Endometrium (tissue), 2 donors: ENCODE data around the gene GMDS.

Source experiments
- FAIRE-seq: peaks from 2 replicates; lab custom pipeline; 2012; peaks lifted over from hg19 to GRCh38; lab: Jason Lieb, UNC
- donor health status: control.
- donor health status: control.

Gene GMDS

DNA sequence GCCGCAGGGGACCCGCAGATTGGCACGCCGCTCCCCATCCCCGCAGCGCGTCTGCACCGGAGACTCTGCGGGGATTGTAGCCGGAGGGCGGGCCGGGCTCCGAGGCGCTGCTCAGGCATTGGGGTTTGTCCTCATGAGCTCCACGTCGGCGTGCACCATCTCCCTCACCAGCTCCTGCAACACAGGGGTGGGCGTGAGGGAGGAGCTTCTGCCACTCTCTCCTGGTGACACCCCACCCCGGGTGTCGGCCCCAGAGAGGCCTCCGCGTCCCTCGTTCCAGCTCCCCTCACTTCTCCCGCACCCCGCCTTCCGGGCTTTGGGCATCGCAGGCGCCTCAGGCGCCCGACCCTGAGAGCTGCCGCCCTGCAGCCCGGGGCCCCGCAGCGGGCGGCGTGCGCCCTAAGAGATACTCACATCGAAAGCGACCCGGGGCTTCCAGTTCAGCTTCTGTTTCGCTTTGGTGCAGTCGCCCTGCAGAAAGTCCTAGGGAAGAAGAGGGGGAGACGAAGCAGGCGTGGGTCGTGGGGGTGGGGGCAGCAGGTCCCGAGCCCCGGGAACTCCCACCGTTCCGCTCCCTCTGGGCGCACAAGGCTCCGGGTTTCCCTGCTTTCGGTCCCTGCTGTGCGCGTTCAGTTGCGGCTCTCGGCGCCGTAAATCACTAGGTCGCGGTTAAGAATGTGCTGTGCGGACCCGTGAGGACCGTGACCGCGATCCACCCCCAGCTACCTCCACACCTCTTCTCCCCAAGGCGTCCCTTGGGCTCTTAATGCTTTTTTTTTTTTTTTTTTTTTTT, 621.2 kb downstream of the GMDS start:
- FAIRE-seq, result no peak

DNA sequence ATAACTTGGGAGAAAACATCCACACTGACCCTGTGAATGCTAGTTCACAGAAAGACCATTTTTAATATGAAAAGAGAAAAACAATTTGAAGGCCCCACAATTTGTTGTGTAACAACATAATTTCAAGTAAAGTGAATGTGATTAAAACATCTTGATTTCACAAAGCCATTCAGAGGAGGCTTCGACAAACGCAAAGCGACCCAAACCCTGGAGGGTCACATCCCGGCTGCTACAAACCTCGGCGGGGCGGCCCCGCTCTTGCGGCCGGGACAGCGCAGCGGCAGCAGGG, 621.7 kb downstream of the GMDS start:
- FAIRE-seq, result no peak

DNA sequence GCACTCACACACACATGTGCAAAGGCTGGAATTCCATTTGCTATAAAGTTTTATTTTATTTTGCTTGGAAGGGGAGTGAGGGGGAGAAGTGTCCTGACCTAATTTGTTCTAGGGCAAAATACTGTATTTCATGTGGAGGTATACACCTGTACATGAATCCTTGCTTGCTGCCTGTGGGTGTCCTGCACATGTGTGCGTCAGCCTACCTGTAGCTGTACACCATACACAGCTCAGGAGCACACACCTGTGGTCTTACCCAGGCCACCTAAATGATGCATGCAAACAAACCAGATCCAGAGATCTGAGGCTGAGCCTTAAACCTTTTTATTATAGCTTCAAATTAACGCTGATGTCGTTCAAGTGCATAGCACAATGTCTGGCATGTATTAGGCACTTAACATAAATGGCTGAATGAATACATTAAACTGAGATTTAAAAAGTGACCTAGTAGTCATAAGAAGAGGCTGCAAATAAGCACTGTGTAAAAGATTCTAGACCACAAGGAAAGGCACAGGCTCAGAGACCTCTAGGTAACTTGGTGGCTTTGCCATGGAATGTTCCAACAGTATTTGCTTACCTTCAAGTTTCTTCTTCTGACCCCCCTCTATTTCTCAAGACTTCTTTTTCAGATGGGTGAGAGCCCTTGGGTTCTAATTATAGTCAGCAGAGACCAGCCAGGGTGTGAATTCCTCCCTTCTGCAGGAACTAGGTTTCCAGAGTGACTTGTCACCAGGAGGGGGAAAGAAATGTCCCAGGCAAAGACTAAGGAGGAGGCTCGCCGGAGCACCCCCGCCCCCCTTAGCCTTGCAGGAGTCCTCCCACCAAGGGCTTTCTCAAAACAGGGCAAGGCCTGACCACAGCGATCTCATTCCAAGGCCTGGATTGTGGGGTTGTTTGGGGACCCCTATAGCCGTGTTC, 622.3 kb downstream of the GMDS start:
- FAIRE-seq, result no peak

DNA sequence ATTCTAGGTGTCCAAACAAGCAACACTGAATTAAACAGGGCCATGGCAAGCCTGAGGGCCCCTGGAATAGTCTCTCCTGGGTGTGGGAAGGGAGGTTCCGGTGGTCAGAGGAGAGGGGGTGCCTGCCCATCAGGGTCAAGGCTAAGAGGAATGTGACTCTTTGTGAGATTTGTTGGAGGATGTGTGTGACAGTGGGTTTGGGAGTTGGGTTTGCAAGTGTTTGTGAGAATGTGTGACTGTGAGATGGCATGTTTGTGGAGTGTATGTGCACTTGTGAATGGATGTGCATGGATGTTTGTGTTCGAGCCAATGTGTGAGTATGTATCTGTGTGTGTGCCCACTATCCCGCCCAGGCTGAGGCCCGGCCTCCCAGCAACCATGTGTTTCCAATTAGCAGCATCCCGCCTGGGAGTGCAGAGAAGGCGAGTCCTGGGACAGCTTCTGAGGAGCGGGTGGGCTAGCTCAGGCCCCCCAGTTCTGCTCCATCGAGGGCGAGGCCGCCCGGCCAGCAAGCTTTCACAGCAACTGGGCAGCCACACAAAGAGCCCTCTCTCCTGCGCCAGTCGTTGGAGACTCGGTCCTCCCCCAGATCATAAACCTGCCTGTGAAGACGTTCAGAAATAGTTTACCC, 623.1 kb downstream of the GMDS start:
- FAIRE-seq, result no peak

DNA sequence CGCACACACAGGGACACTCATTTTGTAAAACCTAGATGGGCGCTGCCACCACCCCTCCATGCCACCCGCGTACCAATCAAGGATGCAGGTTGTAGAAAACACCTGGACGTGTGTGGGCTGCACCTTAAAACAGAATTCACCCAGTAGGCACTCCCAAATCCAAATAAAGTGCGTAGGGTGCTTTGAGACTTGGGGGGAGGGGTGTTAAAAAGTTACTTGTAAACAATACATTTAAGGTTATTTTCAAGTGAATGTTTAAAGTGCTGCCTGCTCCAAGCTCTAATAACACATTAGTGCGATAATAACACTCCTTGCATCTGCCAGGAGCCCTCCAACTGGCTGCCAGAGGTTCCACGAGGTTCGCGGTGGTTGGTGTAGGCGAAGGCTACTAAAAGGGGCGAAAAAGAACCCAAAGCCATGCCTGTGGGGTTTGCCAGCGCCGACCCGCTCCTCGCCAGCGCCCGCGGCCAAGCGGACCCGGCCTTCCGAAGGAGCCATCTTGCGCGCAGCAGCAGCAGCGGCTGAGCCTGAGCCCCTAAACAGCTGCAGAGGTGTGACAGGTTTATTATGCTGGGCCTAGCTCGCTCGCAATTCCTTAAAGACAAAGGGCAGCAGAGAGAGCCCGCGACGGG, 624.2 kb downstream of the GMDS start:
- FAIRE-seq, result no peak

DNA sequence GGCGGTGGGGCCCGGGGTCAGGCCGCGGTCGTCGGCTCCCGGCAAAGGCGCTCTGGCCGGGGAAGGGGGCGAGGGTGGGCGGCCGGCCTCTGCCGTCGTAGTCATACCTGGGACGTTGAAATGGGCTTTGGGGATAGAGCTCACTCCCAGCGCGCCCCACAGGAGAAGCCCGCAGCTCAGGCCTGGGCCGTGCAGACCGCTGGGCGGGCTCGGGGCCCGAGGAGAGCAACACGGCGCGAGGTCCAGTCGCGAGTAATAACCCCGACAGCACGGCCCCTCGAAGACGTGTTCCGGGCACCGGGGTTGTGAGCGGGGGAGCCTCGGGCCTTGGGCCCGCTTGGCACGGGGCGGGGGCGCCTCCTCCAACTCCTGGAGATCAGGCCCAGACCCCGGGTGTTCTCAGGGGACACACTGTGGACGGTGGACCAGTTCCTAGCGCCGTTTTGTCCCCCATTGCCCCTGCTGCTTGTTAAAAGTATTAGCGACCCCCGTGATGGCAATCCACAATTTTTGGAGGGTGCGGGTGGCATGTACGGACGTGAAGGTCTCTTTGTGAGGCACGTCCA, 624.8 kb downstream of the GMDS start:
- FAIRE-seq, result no peak

DNA sequence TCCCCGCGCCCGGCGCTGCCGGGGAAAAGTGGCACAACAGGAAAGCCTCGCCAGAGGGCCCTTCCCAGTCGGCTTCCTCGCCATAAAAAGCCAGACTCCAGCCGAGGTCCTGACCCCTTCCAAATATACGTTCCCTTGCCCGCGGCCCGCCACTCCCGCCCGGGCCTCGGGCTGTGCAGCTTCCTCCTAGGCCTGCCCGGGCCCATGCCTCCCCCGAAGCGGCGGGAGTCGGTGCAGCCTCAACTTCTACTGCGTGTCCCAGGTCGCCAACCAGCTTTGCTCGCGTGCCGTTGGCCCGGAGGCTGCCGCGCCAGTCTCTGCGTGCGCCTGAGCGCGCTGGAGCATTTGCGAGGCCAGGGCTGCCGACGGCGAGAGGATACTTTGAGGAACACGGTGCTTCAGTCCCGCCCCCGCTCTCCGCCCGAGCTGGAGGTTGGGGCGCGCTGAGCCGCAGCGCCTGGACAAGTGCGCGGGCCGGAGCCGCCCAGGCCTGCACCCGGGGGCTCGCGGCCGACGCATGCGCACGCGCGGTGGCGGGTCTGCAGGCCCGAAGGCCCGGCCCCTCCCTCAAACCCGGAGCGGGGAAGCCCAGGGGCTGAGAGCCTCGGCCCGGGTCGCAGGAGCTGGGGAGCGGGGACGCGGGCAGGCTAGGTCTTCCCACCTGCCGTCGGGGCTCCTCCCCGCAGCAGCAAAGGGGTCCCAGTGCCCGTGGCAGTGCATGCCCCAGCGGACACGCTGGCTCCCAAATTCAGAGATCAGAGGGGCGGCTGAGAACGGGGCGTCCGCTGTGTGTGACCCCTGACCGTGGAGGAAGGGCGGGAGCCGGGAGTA, 625.5 kb downstream of the GMDS start:
- no peak for FAIRE-seq

DNA sequence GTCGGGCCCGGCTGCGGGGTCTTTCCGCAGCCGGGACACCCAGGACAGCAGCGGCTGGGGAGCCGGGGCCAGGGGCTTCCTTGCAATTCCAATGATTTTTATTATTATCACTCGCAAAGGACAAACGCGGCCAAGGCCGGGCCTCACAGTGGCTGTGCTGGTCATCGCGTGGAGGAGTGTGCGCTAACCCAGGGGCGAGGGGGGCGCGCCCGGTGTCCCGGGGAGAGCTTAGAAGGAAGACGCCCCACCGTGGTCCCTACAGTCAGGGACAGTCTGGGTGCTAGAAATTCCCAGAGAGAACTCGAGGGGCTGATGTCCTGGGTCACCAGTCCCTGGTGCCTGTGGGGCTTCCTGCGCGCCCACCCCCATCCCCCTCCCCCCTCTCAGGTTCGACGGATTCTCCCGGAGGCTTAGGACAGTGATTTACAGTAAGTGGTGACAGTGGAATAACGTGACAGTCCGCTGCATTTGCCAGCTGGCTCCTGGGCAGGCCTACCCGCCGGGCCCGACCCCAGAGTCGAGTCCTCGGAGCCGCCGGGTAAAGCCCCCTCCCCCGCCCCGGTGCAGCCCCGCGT, 626.2 kb downstream of the GMDS start:
- no peak for FAIRE-seq

DNA sequence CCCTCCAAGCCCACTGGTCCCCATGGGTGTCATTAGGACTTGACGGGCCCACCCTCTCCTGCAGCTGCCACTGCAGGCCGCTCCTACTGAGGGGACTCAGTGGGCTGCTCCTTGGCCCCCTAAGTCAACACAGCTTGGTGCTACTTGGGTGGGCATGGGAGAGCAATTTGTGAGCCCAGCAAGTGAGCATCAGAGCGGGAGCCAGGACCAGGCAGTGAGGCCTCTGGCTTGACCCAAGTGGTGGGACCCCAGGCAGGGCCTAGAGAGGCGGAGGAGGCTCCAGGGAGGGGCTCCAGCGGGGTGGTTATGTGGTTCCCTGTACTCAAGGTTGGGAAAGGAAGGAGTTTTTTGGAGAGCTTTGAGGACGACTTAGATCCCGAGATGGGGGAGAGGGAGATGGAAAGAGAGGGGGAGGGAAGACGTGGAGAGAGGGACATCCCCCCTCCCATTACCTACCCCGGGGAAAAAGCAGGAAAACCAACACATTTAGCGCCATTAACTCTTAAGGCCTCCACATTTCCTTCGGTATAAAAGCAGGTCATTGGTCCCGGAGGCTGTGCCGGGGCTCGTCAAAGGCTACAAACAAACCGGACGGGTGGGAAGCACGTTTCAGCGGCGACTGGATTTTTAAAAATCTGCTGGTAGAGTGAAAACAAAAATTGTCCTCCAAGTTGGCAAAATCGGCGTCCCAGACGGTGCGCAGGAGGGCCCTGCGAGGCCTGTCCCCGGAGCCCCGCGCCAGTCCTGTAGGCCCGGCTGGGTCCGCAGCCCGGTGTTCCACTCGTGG, 626.9 kb downstream of the GMDS start:
- no peak for FAIRE-seq

DNA sequence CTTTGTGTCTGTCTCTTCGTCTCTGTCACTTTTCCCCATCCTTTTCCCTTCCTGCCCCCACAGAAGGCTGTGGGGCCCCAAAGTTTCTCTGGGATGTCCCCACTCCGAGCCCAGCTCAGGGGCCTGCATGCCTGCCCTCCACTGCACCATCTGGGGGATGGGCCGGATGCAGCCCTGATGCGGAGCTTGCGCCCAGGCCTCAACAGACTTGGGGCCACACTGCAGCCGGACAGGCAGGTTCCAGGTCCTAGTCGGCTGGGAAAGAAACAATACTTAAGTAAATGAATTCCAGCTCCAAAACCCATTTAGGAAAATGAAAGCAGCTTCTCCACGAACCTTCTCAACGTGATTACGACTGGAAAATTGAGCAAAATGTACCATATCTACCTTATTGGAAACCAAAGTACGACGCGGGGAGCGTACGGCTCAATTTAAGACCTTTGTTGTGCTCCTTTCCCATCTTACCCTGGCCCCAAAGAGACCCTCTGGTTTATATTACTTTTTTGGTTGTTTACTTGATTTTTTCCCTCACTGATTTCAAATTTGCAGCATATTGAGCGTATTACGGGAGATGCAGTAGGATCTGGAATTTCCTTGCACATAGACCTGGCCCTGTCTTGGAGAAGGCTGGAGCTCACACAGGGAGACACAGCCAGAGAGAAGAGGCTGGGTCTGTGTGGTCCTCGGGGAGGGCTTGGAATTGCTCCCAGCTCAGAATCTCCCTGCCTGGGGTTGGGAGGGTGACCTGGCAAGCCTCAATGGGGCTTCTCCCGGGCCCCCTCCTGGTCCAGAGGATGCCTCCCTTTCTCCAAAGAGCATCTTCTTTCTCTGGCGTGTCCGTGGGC, 627.7 kb downstream of the GMDS start:
- FAIRE-seq, result no peak

DNA sequence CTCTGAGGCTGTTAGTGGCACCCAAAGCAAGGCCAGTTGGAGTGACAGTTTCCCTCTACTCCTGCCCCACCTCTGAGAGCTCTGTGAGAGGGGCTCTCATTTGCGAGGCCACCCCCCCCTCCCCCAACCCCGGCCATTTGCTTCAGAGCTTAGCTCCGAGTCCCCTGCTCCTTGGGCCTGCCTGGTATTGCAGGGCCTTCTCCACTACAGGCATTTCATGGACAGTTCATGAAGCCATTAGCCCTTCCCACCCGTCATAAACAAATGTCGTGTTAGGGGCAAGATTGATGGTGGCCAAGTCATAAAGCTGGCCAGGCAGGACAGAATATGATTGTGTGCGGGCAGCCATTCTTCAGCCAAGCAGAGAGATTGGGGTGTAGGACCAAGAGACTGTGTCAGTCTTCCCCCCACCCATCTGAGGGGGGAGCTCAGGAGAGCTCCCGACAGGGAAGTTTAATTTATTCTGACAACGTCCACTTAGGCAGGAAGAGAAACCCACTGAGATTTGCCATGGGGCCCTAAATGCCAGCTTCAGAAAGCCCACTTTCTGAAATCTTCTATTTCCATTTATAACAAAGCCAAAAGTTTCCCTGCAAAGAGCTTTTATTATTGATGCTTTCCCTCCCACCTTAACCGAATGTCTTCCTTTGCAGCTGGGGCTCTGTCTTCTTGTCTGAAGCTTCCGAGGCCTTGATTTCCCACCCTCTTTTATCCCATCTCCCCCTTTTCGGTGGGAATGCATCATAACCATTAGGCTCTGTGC, 628.5 kb downstream of the GMDS start:
- no peak for FAIRE-seq

DNA sequence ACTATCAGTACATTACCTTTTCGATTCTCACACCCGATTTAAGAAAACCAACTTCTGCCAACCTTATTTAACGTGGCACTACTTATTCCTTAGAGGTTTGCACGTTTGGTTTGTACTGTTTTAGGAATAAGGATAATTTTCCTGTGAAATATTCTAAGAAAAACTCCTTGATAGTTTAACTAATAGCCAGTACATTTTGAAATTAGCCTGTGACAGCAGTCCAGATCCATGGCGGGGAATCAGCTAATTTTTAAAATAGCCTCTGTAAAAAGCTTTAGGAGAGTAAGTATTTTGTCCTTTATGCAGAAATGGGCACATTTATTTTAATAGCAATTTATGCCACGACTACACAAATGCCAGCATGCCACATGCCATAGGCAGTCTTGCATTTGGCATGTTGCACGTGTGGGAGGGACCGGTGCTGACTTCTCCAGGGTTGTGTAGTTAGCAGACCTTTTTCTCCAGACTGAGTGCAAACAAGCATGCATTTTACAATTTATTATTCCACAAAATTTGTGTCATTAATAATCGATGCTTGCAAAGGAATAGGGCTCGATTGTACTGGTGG, 629.5 kb downstream of the GMDS start:
- FAIRE-seq, result no peak

DNA sequence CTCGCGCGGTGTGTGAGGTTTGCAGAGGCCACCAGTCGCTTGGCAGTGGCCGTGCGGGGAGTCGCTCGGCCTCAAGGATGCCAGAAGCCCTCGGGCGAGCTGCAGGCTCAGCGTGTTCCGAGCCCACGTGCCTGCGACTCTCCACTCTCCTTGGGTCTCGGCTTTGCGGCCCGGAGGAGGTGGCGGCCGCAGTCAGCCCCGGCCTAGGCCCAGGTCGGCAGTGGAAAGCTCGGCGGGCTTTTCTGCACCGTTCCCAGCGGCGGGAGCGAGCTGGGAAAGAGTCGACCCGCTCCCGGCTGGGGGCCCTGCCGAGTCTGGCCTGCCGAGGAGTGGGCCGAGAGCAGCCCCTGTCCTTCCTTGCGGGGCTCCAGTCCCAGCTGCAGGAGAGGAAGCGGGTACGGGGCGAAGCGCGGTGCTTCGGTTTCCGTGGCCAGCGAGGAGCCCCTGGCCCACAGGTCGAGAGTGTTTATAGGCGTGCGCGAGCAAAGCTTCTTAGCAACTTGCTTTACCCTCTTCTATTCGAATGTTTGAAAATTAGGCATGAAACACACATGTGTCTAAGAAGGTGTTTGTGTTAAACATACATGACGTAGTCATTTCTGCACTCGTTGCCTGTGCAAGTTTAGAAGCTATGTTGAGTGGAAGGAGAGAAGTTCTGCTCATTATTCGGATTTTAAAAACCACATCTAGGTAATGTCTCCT, 630.1 kb downstream of the GMDS start:
- no peak for FAIRE-seq

DNA sequence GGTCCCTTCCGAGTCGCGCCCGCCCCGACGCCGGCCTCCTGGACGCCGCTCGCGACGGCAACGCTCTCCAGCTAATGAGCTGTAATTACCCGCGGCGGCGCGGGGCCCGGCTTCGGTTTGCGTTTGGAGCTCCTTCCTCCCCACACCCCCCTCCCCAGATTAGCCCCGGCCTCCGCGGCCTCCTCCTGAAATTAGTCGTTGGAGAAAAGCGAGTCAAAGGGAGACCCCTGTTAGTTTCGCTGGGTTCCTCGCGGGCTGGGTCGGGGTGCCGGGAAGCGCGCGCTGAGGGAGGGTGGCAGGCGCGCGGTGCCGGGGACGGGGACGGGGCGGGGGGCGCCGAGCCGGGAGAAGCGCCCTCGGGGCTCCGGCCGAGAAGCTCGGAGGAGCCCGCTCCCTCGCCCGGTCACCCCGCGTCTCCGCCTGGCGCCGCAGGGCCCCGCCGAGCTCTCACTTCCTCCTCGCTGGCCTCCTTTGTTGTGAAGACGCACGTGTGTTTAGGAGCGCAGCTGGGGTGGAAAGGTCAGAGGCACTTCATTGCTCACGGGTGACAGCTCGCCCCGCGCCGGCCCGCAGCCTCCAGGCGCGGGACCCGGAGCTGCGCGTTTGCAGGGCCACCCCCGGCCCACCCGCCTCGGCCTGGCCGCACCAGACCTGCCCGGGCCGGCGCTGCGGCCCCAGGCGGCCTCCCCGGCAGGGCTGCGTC, 630.8 kb downstream of the GMDS start:
- FAIRE-seq, result no peak

DNA sequence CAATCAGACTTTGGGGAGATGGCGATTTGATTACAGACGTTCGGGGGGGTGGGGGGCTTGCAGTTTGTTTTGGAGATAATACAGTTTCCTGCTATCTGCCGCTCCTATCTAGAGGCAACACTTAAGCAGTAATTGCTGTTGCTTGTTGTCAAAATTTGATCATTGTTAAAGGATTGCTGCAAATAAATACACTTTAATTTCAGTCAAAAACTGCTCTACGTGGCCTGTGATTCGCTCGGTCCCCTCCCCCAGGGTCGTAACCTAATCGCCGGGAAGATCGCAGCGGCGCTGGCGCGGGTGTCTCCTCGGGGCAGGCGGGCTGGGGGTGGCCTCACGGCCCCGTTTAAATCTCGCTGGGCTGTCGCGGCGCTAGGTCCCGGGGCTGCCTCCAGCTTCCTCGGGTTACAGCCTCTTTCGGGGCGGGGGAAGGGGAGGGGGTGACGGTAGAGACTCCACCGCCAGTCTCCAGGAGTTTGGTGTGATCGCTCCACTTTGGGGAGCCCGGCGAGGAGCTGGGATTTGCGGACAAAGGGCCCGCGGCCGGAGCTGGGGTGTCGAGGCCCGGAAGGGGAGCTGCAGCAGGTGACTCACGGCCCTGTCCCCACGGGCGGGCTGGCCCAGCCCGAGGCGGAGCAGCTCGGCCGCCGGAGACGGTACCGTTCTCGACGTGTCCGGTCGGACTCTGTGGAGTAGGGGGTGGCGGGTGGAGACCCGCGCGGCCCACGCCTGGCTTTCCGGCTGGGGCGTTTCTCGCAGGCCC, 631.5 kb downstream of the GMDS start:
- FAIRE-seq, result no peak

DNA sequence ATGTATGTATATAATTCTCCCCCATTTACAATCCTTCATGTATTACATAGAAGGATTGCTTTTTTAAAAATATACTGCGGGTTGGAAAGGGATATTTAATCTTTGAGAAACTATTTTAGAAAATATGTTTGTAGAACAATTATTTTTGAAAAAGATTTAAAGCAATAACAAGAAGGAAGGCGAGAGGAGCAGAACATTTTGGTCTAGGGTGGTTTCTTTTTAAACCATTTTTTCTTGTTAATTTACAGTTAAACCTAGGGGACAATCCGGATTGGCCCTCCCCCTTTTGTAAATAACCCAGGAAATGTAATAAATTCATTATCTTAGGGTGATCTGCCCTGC, 632.1 kb downstream of the GMDS start:
- no peak for FAIRE-seq
